ENCODE data around the gene CATSPER1.

Gene CATSPER1

DNA sequence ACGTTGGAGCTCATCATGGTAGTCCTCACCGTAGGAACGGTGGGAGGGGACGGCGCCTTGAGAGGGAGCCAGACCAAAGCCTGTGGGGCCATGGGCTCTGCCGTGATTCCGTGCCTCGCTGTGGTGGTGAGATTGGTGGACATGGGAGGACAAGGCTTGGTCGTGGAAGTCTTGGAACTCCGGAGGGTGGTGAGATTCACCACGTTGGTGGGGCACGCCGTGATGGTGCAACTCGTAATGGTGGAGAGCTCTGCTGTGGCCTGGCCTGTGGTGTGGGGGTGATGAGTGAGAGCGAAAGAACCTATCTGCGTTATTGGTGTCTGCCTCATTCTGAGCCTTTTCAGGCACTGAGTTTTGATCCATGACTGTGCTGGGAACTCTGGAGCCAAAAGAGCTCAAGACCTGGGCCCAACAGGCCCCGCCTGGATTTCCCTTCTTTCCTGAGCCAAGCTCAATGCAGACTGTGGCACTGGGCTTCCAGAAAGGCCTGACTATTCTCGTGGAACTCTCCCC, at the start of gene CATSPER1:
TSS of gene CATSPER1 (minus strand) at position 463 of the 513 bp plus-strand sequence. CDS start at position 363, 100 bp downstream.
- DNase-seq (ENCODE audit: low read depth) = no peak

DNA sequence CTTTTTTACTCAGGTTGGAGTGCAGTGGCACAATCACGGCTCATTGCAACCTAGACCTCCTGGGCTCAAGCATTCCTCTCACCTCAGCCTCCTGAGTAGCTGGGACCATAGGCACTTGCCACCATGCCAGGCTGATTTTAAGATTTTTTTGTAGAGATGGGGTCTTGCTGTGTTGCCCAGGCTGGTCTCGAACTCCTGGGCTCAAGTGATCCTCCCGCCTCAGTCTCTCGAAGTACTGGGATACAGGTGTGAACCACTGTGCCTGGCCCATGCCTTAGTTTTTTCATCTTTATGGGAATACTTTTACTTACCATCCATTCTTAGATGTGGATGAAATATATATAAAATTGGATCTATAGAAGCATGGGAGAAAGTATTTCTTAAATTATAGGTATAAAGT, 49.0 kb upstream of the CATSPER1 start:
- DNase-seq (ENCODE audit: low read depth) = no peak

DNA sequence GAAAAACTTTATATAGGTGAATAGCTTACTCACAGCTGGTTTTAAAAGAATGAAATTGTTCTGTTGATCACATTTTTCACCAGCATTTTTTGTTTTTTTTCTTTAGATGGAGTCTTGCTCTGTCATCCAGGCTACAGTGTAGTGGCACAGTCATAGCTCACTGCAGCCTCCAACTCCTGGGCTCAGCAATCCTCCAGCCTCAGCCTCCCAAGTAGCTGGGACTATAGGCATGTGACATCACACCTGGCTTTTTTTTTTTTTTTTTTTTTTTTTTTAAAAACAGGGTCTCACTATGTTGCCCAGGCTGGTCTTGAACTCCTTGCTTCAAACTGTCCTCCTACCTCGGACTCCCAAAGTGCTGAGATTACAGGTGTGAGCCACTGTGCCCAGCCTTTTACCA, 47.4 kb upstream of the CATSPER1 start:
- DNase-seq (ENCODE audit: low read depth) = no peak

GRCh38 chr11:66072518-66072917, 46.2 kb upstream of the CATSPER1 start:
- no peak for DNase-seq (ENCODE audit: low read depth)

DNA sequence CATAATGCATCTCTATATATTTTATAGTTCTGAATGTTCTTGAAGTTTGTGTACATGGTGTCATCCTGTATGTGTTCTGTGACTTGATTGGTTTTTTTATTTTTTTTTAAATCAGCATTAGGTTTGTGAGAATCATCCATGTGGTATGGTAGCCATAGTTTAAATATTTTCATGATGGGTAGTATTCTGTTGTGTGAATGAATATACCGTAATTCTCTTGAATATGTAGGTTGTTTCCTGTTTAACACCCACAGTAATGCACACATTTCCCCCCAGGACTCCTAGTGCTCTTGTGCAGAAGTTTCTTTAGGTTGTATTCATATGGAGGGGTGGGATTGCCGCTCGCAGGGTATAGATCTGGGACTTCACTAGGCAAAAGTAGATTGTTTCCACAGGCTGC, 45.8 kb upstream of the CATSPER1 start:
- DNase-seq (ENCODE audit: low read depth) = no peak

DNA sequence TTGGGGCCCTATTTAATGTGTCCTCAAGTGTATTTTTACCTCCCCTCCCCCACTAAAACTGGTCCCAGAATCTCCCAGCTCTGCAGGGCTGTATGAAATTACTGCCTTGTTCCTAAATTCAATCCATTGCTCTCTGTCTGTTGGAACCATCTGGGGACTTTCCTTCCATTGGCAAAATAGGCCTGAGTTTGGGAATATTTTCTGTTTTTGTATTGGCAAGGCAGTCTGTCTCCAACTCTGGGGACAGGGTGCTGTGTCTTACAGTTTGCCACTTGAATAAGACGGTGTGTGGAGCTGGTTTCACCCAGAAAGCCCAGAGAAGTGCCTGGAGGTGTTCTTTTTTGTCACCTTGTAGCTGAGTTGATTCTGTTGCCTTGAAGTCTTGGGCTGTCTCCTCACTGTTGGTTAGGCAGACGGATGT, 45.1 kb upstream of the CATSPER1 start:
- no peak for DNase-seq (ENCODE audit: low read depth)

GRCh38 chr11:66070604-66071380, 44.5 kb upstream of the CATSPER1 start:
- no peak for DNase-seq (ENCODE audit: low read depth)

GRCh38 chr11:66069715-66070603, 43.7 kb upstream of the CATSPER1 start, which contains the start of gene PACS1:
Gene PACS1 (plus strand): TSS chr11:66070272. CDS start chr11:66070487, 215 bp downstream.
- DNase-seq (ENCODE audit: low read depth) = peak; percentile 66

DNA sequence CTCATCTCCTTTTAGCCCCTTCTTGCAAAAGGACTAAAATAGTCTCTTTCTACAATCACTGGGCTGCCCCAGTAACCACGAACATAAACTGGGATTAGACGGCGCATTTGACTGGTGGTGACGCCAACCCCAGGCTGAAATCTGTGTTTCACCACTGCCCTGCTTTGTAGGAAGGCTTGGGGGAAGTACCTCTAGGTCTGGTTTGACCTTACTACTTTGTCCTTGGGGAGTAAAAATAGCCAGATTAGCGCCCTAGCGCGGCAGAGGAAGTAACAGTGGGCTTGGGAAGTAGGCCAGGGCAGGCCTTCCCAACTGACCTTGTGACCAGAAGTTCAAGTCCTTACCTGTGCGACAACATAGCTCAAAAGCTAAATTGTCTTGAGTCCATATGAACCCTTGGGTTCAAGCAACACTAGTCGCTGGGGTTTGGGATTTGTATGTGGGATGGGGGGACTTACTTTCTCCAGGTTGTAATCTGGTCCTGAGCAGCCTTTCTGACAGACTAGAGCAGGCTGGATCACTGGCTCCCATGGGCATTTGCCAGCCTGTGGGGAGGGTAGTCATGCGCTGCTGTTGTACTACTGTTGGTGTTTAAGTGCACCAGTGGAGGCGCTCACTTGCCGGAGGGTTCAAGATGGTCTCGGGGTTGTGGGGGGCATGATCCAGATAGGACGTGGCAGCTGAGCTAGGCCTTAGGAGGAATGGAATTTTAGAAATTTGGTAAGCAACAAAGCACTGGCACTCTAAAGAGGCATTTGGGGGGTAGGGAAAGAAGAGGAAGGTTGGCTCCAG, 42.8 kb upstream of the CATSPER1 start:
- peak; percentile 41 for DNase-seq (ENCODE audit: low read depth)

GRCh38 chr11:66068154-66068821, 42.0 kb upstream of the CATSPER1 start:
- DNase-seq (ENCODE audit: low read depth) = no peak

DNA sequence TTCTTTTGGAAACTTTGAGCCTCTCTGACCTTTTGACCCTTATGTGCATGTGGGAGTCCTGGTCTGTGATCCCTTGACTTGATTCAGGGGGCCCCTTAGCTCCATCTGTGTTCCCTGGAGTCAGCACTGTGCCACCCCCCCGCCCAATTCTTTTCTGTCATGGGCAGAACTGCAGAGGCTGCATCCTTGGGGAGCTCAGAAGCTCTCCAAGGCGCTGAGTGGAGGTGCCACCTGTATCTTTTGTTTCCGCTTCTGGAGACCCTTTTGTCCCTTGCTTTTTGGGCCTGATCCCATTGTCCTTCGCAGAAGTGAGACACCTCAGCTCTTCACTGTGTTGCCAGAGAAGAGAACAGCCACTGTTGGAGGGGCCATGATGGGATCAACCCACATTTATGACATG, 41.4 kb upstream of the CATSPER1 start:
- no peak for DNase-seq (ENCODE audit: low read depth)

- no peak for DNase-seq (ENCODE audit: low read depth)
These were observed 40.5 kb upstream of the CATSPER1 start for GRCh38 chr11:66066751-66067150.

DNA sequence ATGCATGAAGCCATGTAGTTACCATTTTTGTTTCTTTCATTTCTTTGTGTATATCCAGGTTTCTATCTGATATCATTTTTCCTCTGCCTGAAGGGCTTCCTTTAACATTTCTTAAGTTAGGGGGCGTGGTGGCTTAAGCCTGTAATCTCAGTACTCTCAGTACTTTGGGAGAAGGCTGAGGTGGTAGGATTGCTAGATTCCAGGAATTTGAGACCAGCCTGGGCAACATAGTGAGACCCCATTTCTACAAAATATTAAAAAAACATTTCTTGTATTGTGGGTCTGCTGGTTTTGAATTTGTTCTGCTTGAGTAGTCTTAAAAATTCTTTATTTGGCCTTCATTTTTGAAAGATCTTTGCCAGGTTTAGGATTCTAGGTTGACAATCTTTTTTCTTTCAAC, 38.3 kb upstream of the CATSPER1 start:
- no peak for DNase-seq (ENCODE audit: low read depth)

GRCh38 chr11:66063900-66064299, 37.6 kb upstream of the CATSPER1 start:
- no peak for DNase-seq (ENCODE audit: low read depth)

DNA sequence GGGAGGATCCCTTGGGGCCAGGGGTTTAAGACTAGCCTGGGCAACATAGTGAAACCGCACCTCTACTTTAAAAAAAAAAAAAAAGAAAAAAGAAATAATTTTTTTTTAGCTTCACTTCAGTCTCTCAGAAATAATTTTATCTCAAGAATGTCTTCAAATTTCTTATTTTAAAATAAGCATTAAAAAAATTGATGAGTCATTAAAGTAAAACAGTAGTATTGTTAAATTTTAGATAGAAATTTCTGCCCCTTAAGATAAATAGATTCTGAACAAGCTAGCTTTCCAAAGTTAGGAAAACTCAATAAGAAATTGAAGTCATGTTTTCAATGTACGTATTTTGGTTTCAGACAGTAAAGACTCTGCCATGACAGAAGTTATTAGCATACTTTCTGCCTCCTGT, 36.1 kb upstream of the CATSPER1 start:
- DNase-seq (ENCODE audit: low read depth) = no peak

DNA sequence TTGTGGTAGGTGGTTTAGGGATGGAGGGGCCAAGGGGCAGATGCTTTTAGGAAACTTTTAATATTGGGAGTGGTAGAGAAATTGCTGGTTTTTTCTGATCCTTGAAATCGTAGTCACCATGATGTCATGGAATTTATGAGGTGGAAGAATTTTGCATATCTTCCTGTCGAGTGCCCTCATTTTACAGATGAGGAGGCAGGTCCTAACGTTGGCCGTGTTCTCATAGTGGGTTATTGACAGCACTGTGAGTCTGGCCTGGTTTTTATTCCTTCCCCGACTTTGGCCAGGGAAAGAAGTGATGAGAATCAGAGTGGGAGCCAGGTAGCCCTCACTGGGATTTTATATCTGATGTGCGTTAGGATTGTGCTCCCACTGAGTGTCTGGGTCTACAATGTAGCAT, 35.0 kb upstream of the CATSPER1 start:
- DNase-seq (ENCODE audit: low read depth) = no peak

- no peak for DNase-seq (ENCODE audit: low read depth)
These were observed 33.8 kb upstream of the CATSPER1 start for GRCh38 chr11:66059966-66060680.

GRCh38 chr11:66056501-66056900, 30.2 kb upstream of the CATSPER1 start:
- DNase-seq (ENCODE audit: low read depth) = no peak

DNA sequence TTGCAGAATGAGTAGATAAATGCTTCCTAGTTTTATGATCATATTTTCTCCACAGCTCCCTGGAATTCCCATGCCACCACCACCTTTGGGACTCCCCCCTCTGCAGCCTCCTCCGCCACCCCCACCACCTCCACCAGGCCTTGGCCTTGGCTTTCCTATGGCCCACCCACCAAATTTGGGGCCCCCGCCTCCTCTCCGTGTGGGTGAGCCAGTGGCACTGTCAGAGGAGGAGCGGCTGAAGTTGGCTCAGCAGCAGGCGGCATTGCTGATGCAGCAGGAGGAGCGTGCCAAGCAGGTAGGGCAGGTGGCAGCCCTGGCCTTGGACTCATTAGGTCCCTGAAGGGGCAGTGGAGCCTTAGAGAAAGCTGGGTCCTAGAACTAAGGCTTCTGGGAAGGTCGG, 28.7 kb upstream of the CATSPER1 start:
- no peak for DNase-seq (ENCODE audit: low read depth)

- DNase-seq (ENCODE audit: low read depth) = no peak
These were observed 26.3 kb upstream of the CATSPER1 start for GRCh38 chr11:66052664-66052982.

Data from GM04504 (cell line).